GM19043 (cell line): ENCODE data around the gene TMEM117.
A peak's percentile ranks its signal among the peaks of the same experiment; 100 is the strongest.

Experiments used
- ATAC-seq: cut with Tn5 transposase; IDR thresholded peaks from one replicate; pipeline ENCODE4 v1.9.1; 2021; ENCODE audit warnings: low read depth; ENCODE audit not compliant: unreplicated experiment

Gene TMEM117

DNA sequence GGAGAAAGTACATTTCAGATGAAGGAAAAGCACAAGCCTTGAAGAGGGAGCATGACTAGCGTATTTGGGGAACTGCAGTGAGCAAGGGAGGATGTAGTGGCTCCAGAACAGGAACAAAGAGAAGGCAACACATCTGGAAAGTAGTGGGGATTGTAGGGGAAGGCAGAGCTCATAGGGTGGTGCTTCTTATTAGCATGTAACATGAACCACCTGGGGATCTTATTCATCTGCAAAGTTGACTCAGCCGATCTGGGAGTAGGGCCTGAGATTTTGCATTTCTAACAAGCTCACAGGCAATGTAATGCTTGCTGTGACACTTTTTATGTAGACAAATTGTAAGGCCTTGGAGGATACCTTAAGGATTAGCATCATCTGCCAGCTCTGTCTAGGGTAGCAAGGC lies 592.9 kb downstream of the TMEM117 start:
- ATAC-seq: no peak

DNA sequence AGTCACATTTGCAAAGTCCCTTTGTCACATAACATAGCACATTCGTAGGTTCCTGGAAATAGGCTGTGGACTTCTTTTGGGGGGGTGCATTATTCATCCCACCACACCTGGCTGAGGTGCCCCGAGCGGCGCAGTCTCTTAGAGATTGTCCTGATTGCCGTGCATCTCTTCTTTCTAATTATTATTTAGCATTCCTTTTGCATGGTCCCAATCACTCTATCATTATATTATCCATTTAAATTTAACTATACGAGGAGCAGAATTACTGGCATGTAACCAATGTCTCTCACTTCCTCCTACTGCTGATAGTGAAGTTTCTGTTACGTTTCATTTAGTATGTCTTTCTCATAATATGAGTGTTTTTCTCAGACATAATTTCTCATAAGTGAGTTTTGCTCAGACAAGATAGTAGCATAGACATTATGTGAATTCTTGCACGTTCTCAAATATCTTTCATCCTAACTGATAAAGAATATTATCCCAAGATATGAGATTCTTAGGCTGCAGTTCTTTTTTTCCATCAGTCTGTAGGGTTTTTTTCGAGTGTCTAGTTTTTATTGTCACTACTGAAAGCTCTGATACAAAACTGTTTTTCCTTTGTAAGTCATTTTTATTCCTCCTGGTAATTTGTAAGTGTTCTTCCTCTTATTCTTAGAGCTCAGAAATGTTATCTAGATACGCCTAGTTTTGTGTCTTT lies 595.9 kb downstream of the TMEM117 start:
- peak; percentile 86 for ATAC-seq

DNA sequence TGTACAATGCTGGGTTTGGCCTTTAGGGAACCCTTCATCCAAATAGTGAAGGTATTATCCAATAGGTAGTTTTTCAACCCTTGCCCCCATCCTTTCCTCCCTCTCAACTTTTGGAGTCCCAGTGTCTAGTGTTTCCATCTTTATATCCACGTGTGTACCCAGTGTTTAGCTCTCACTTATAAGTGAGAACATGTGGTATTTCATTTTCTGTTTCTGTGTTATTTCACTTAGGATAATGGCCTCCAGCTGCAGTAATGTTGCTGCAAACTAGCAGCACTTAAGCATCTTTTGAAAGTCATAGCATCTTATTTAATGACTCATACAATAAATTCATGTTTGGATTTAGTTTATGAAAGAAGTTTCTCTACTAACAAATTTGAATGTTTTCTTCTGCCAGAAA lies 597.8 kb downstream of the TMEM117 start:
- ATAC-seq: no peak

DNA sequence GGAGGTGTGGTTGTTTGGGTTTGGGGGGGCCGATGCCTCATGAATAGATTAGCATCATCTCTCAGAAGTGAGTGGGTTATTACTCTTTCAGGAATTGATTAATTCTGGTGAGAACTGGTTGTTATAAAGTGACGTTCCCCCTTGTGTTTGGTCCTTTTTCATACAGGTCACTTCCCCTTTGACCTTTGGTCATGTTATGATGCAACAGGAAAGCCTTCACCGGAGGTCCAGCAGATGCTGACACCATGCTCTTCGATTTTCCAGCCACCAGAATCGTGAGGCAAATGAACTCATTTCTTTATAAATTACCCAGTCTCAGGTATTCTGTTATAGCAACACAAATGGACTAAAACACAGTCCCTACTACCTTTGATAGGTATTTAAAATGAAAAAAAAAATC lies 600.9 kb downstream of the TMEM117 start:
- ATAC-seq: no peak
